ENCODE results near the gene TUBB2B.
"Not testable (repeated sequence)": the region's sequence is repeated elsewhere in the genome, so short reads cannot be mapped to it uniquely, and the experiment has no call there.

GRCh38 chr6:3241745-3242144 is 14.3 kb upstream of the TUBB2B start:
- TF ChIP-seq CTCF (IDR thresholded peaks at IDR 0.05; ENCODE audit: low read depth, low read length); EZH2phosphoT487 (IDR thresholded peaks at IDR 0.05; ENCODE audit: low read depth): not testable (repeated sequence)
